ENCODE data around the gene ATP10A.
"Not testable (repeated sequence)": the region's sequence is repeated elsewhere in the genome, so short reads cannot be mapped to it uniquely, and the experiment has no call there.

ATP10A gene

GRCh38 chr15:25882466-25882865 lies 19.3 kb upstream of the ATP10A start:
- no peak for DNase-seq (ENCODE audit: low read depth in 2 of 2)

- not testable (repeated sequence) for DNase-seq (ENCODE audit: low read depth in 2 of 2)
These were observed 17.8 kb upstream of the ATP10A start for GRCh38 chr15:25880877-25881276.

GRCh38 chr15:25880411-25880810 lies 17.3 kb upstream of the ATP10A start:
- no peak for DNase-seq (ENCODE audit: low read depth in 2 of 2)

- no peak for DNase-seq (ENCODE audit: low read depth in 2 of 2)
These were observed 16.3 kb upstream of the ATP10A start for GRCh38 chr15:25879438-25879837.

- no peak for DNase-seq (ENCODE audit: low read depth in 2 of 2)
These were observed 14.6 kb upstream of the ATP10A start for GRCh38 chr15:25877681-25878080.

GRCh38 chr15:25876231-25877140 lies 13.4 kb upstream of the ATP10A start:
- DNase-seq (ENCODE audit: low read depth in 2 of 2), result no peak

GRCh38 chr15:25875566-25875965 lies 12.4 kb upstream of the ATP10A start:
- DNase-seq (ENCODE audit: low read depth in 2 of 2), result no peak

- DNase-seq (ENCODE audit: low read depth in 2 of 2), result no peak
These were observed 11.3 kb upstream of the ATP10A start for GRCh38 chr15:25874379-25874778.

GRCh38 chr15:25871403-25871802 lies 8.3 kb upstream of the ATP10A start:
- no peak for DNase-seq (ENCODE audit: low read depth in 2 of 2)

- DNase-seq (ENCODE audit: low read depth in 2 of 2), result no peak
These were observed 7.8 kb upstream of the ATP10A start for GRCh38 chr15:25870938-25871337.

- no peak for DNase-seq (ENCODE audit: low read depth in 2 of 2)
These were observed 6.6 kb upstream of the ATP10A start for GRCh38 chr15:25869701-25870100.

GRCh38 chr15:25866874-25867273 lies 3.7 kb upstream of the ATP10A start:
- no peak for DNase-seq (ENCODE audit: low read depth in 2 of 2)

- DNase-seq (ENCODE audit: low read depth in 2 of 2), result no peak
These were observed 3.1 kb upstream of the ATP10A start for GRCh38 chr15:25866251-25866650.

- no peak for DNase-seq (ENCODE audit: low read depth in 2 of 2)
These were observed 1.8 kb upstream of the ATP10A start for GRCh38 chr15:25864966-25865365.

- no peak for DNase-seq (ENCODE audit: low read depth in 2 of 2)
These were observed 947 bp upstream of the ATP10A start for GRCh38 chr15:25863968-25864580.

- DNase-seq (ENCODE audit: low read depth in 2 of 2), result no peak
These were observed 536 bp downstream of the ATP10A start for GRCh38 chr15:25862472-25863110.

GRCh38 chr15:25862071-25862471 lies 1.1 kb downstream of the ATP10A start:
- DNase-seq (ENCODE audit: low read depth in 2 of 2), result no peak

- DNase-seq (ENCODE audit: low read depth in 2 of 2), result no peak
These were observed 2.0 kb downstream of the ATP10A start for GRCh38 chr15:25860885-25861866.

GRCh38 chr15:25859838-25860645 lies 3.1 kb downstream of the ATP10A start:
- DNase-seq (ENCODE audit: low read depth in 2 of 2), result no peak

- DNase-seq (ENCODE audit: low read depth in 2 of 2), result no peak
These were observed 4.0 kb downstream of the ATP10A start for GRCh38 chr15:25858952-25859760.

Measured in fibroblast of skin of left quadriceps (primary cell).